NCI-H1417 (cell line): ENCODE measurements around the gene CALD1.

Experiments used
- DNase-seq, 3 experiments: peaks; one replicate each; lab custom pipeline; 2025; lab: John Stamatoyannopoulos, UW

The CALD1 gene

GRCh38 chr7:134894928-134895327, 115.5 kb downstream of the CALD1 start:
- no peak for DNase-seq

- no peak for DNase-seq
These were observed 116.6 kb downstream of the CALD1 start for GRCh38 chr7:134896073-134896472.

- DNase-seq = no peak
These were observed 118.5 kb downstream of the CALD1 start for GRCh38 chr7:134897936-134898335.

- DNase-seq = no peak
These were observed 120.3 kb downstream of the CALD1 start for GRCh38 chr7:134899729-134900128.

GRCh38 chr7:134900166-134900982, 120.9 kb downstream of the CALD1 start:
- DNase-seq = no peak

GRCh38 chr7:134901389-134902020, 122.1 kb downstream of the CALD1 start:
- no peak for DNase-seq

GRCh38 chr7:134902058-134902457, 122.6 kb downstream of the CALD1 start:
- DNase-seq = peak in 1 of 3 experiments; percentile 43

- no peak for DNase-seq
These were observed 123.8 kb downstream of the CALD1 start for GRCh38 chr7:134903073-134903790.

GRCh38 chr7:134905375-134905774, 125.9 kb downstream of the CALD1 start:
- no peak for DNase-seq

GRCh38 chr7:134907000-134907399, 127.6 kb downstream of the CALD1 start:
- DNase-seq = no peak

- DNase-seq = no peak
These were observed 128.2 kb downstream of the CALD1 start for GRCh38 chr7:134907639-134908038.

GRCh38 chr7:134908289-134908688, 128.9 kb downstream of the CALD1 start:
- no peak for DNase-seq

GRCh38 chr7:134910214-134910890, 130.9 kb downstream of the CALD1 start:
- no peak for DNase-seq

GRCh38 chr7:134910968-134911367, 131.5 kb downstream of the CALD1 start:
- DNase-seq = no peak

- DNase-seq = no peak
These were observed 136.9 kb downstream of the CALD1 start for GRCh38 chr7:134916171-134916883.

GRCh38 chr7:134919240-134919641, 139.8 kb downstream of the CALD1 start:
- no peak for DNase-seq

GRCh38 chr7:134920026-134920753, 140.8 kb downstream of the CALD1 start:
- no peak for DNase-seq

GRCh38 chr7:134922720-134923704, 143.6 kb downstream of the CALD1 start:
- DNase-seq = no peak

- no peak for DNase-seq
These were observed 146.3 kb downstream of the CALD1 start for GRCh38 chr7:134925766-134926165.

- no peak for DNase-seq
These were observed 147.0 kb downstream of the CALD1 start for GRCh38 chr7:134926396-134926795.
